ENCODE data around the gene GLI3.

The GLI3 gene

GRCh38 chr7:42194238-42194637, 42.8 kb downstream of the GLI3 start:
- no peak overlapping the region for H3K27ac ChIP-seq
- no peak for DNase-seq (ENCODE audit: low spot score)
- TF ChIP-seq, protein P1, sequence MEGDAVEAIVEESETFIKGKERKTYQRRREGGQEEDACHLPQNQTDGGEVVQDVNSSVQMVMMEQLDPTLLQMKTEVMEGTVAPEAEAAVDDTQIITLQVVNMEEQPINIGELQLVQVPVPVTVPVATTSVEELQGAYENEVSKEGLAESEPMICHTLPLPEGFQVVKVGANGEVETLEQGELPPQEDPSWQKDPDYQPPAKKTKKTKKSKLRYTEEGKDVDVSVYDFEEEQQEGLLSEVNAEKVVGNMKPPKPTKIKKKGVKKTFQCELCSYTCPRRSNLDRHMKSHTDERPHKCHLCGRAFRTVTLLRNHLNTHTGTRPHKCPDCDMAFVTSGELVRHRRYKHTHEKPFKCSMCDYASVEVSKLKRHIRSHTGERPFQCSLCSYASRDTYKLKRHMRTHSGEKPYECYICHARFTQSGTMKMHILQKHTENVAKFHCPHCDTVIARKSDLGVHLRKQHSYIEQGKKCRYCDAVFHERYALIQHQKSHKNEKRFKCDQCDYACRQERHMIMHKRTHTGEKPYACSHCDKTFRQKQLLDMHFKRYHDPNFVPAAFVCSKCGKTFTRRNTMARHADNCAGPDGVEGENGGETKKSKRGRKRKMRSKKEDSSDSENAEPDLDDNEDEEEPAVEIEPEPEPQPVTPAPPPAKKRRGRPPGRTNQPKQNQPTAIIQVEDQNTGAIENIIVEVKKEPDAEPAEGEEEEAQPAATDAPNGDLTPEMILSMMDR (IDR thresholded peaks at IDR 0.05): no peak
- H3K4me3 ChIP-seq: peak overlapping the region; percentile 29

- TF ChIP-seq, protein P1 (IDR thresholded peaks at IDR 0.05): no peak
- peak overlapping the region; percentile 29 for H3K4me3 ChIP-seq
- no peak for DNase-seq (ENCODE audit: low spot score)
- H3K27ac ChIP-seq: no peak overlapping the region
Measured at GRCh38 chr7:42193471-42194129, 43.4 kb downstream of the GLI3 start.

DNA sequence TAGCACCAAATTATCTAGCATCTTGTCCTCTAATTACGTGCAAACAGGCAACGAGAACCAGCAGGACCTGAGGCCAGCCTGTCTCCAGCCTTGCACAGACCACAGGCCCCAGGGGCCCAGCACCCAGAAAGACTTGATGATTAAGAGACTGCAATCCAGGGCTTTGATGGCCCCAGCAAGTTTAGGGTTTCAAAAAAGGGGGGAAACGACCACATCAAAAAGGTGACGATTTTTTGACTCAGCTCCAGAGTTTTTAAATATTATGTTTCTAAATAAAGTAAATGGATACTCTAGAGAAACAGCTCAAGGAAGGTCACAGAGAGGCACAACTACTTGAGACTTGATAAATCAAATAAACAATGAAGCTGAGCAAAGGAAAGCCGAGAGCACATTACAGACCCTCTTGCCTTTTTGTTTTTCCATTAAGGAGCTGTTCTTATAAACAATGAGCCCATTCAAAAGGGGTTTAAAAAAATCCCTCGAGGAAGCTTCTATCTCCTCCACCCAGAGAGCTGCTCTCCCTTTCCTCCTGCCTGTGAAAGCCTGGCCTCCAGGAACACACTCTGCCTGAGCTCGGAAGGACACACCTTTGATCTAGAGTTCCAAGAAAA, 44.1 kb downstream of the GLI3 start:
- no peak overlapping the region for H3K27ac ChIP-seq

GRCh38 chr7:42192066-42192465, 44.9 kb downstream of the GLI3 start:
- DNase-seq (ENCODE audit: low spot score): no peak
- TF ChIP-seq, protein P1 (IDR thresholded peaks at IDR 0.05): no peak
- no peak overlapping the region for H3K27ac ChIP-seq
- no peak overlapping the region for H3K4me3 ChIP-seq

More for the DNA sequence above, 44.1 kb downstream of the GLI3 start:
- TF ChIP-seq, protein P1 (IDR thresholded peaks at IDR 0.05): no peak
- DNase-seq (ENCODE audit: low spot score): no peak
- H3K4me3 ChIP-seq: no peak overlapping the region

GRCh38 chr7:42189535-42189934, 47.5 kb downstream of the GLI3 start:
- DNase-seq (ENCODE audit: low spot score): no peak
- TF ChIP-seq, protein P1 (IDR thresholded peaks at IDR 0.05): no peak

GRCh38 chr7:42186151-42186550, 50.9 kb downstream of the GLI3 start:
- H3K27ac ChIP-seq: no peak overlapping the region
- DNase-seq (ENCODE audit: low spot score): no peak
- H3K4me3 ChIP-seq: no peak overlapping the region
- TF ChIP-seq, protein P1 (IDR thresholded peaks at IDR 0.05): no peak

More at GRCh38 chr7:42189535-42189934, 47.5 kb downstream of the GLI3 start:
- no peak overlapping the region for H3K4me3 ChIP-seq
- no peak overlapping the region for H3K27ac ChIP-seq

DNA sequence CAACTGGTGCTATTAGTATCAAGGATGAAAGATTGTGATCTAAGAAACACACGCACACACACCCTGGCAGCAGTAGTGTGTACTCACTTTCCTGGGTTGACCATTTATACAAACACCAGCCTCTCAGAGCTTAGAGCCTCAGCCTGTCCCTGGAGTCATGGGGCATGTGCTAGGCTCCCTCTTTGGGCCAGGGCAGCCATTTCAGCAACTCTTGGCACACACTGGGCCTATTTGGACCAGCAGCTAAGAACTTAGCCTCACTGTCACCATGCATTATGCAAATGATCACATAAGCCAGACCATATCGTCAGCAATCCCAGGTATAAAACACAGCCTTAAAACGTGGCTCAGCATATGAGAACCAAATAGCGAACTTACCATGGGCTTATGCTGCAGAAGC, 51.3 kb downstream of the GLI3 start:
- TF ChIP-seq, protein P1 (IDR thresholded peaks at IDR 0.05): no peak
- Histone ChIP-seq H3K27ac (no peak overlapping the region), H3K4me3 (no peak overlapping the region)
- DNase-seq (ENCODE audit: low spot score): no peak

All from coronary artery (tissue), 2 donors.